ENCODE measurements around the gene BMPER.

GRCh38 chr7:34062826-34063225 lies 157.5 kb downstream of the BMPER start:
- no peak for TF ChIP-seq CTCF (IDR thresholded peaks at IDR 0.05)
- no peak for TF ChIP-seq EP300 (IDR thresholded peaks at IDR 0.05)
- TF ChIP-seq POLR2A (IDR thresholded peaks at IDR 0.05), result no peak

Measured in tibial nerve (tissue), 4 donors.